H1 (cell line): ENCODE results near the gene ZNF804B.

Experiments
- ATF3 ChIP-seq: IDR thresholded peaks from 2 replicates; pipeline ENCODE4 v1.6.1; 2011; ENCODE audit warnings: low read depth, mild to moderate bottlenecking, low read length; ENCODE audit not compliant: insufficient read depth
- BRCA1 ChIP-seq: IDR thresholded peaks from 2 replicates; pipeline ENCODE4 v1.6.1; 2012; ENCODE audit warnings: low read depth, low read length, improper control_type of control experiment
- EZH2 ChIP-seq: fragments of 200-600 bp; sonication (generic); IDR thresholded peaks from 2 replicates; pipeline ENCODE4 v1.7.1; 2012; ENCODE audit warnings: low read depth, mild to moderate bottlenecking, moderate library complexity, low read length, inconsistent platforms; ENCODE audit not compliant: severe bottlenecking
- HDAC6 ChIP-seq: IDR thresholded peaks from one replicate; pipeline ENCODE4 v1.7.1; 2012; ENCODE audit warnings: low read depth, mild to moderate bottlenecking, inconsistent platforms, low read length, moderate library complexity
- JUN ChIP-seq: IDR thresholded peaks from 2 replicates; pipeline ENCODE4 v1.6.1; 2011; ENCODE audit warnings: low read depth, mild to moderate bottlenecking, improper control_type of control experiment, low read length
- KDM1A ChIP-seq: fragments of 200-600, 300-600 bp; sonication (generic); IDR thresholded peaks from 2 replicates; pipeline ENCODE4 v1.7.1; 2016; ENCODE audit warnings: mild to moderate bottlenecking, low read length, borderline replicate concordance
- MAX ChIP-seq: IDR thresholded peaks from 2 replicates; pipeline ENCODE4 v1.6.1; 2012; ENCODE audit warnings: inconsistent platforms
- POLR2A ChIP-seq, 2 experiments: IDR thresholded peaks; 1 replicate in 1 of 2; 2 replicates in 1 of 2; pipeline ENCODE4 v1.6.1; 2011; ENCODE audit warnings: low read depth in 2 of 2, low read length in 2 of 2, mild to moderate bottlenecking in 2 of 2; ENCODE audit errors: control extremely low read depth in 1 of 2
- RFX5 ChIP-seq: IDR thresholded peaks from 2 replicates; pipeline ENCODE4 v1.6.1; 2011; ENCODE audit warnings: low read depth, low read length, improper control_type of control experiment, borderline replicate concordance
- TCF12 ChIP-seq: IDR thresholded peaks from 2 replicates; pipeline ENCODE4 v1.6.1; 2011; ENCODE audit warnings: low read depth, mild to moderate bottlenecking, low read length
- ZNF274 ChIP-seq: IDR thresholded peaks from 2 replicates; pipeline ENCODE4 v1.7.0; 2012; ENCODE audit warnings: low read length, borderline replicate concordance; ENCODE audit errors: extremely low read depth
- TF ChIP-seq, protein P1 (sequence below), 3 experiments: IDR thresholded peaks; 1 replicate in 2 of 3; 2 replicates in 1 of 3; pipeline versions ENCODE4 v1.5.1 to v1.6.1; 2011; ENCODE audit warnings: low read length in 3 of 3, mild to moderate bottlenecking in 3 of 3, inconsistent platforms in 2 of 3, low read depth in 1 of 3, moderate library complexity in 1 of 3; ENCODE audit not compliant: insufficient read depth in 1 of 3; ENCODE audit errors: control extremely low read depth in 1 of 3

DNA sequence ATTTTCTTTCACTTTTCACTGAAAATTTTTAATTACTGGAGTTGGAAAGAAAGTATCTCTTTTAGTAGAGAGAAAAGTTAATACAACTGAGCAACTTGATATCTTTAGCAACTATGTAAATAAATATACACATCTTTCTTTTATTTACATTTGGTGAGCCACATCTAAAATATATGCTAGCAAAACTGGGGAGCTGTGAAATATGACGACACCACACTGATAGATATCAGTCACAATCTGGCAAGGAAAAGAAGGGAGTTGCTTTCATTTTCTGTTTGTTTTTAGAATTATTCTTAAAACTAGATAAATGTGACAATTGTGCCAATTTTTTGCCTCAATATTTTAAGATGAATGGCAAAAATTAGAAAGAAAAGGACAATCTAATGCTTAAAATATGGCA lies 2.7 kb upstream of the ZNF804B start:
- TF ChIP-seq MAX: no peak
- TF ChIP-seq RFX5: no peak
- TF ChIP-seq TCF12: no peak
- TF ChIP-seq POLR2A (IDR thresholded peaks at IDR 0.05; ENCODE audit: control extremely low read depth in 1 of 2, low read depth in 2 of 2, low read length in 2 of 2): no peak
- no peak for TF ChIP-seq HDAC6
- TF ChIP-seq, protein P1, sequence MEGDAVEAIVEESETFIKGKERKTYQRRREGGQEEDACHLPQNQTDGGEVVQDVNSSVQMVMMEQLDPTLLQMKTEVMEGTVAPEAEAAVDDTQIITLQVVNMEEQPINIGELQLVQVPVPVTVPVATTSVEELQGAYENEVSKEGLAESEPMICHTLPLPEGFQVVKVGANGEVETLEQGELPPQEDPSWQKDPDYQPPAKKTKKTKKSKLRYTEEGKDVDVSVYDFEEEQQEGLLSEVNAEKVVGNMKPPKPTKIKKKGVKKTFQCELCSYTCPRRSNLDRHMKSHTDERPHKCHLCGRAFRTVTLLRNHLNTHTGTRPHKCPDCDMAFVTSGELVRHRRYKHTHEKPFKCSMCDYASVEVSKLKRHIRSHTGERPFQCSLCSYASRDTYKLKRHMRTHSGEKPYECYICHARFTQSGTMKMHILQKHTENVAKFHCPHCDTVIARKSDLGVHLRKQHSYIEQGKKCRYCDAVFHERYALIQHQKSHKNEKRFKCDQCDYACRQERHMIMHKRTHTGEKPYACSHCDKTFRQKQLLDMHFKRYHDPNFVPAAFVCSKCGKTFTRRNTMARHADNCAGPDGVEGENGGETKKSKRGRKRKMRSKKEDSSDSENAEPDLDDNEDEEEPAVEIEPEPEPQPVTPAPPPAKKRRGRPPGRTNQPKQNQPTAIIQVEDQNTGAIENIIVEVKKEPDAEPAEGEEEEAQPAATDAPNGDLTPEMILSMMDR (IDR thresholded peaks at IDR 0.05; ENCODE audit: control extremely low read depth in 1 of 3, insufficient read depth in 1 of 3, low read depth in 1 of 3, low read length in 3 of 3): no peak
- no peak for TF ChIP-seq BRCA1
- no peak for TF ChIP-seq EZH2
- no peak for TF ChIP-seq ZNF274
- TF ChIP-seq KDM1A: no peak
- TF ChIP-seq JUN: no peak
- no peak for TF ChIP-seq ATF3
